GM12872 (cell line): ENCODE data around the gene FAM118A.
A peak's percentile ranks its signal among the peaks of the same experiment; 100 is the strongest.

Experiments used
- CTCF ChIP-seq: IDR thresholded peaks from 3 replicates; pipeline ENCODE4 v1.5.1; 2011; ENCODE audit warnings: low read depth, mild to moderate bottlenecking, low read length, moderate library complexity; ENCODE audit not compliant: insufficient read depth

FAM118A gene

GRCh38 chr22:45316796-45317526 lies 7.2 kb downstream of the FAM118A start:
- TF ChIP-seq CTCF, result no peak

GRCh38 chr22:45317551-45318167 lies 7.9 kb downstream of the FAM118A start:
- 0 out of 3 replicates have a peak, but pooled peaks have one; percentile 12 for TF ChIP-seq CTCF

GRCh38 chr22:45318168-45318557 lies 8.4 kb downstream of the FAM118A start:
- TF ChIP-seq CTCF, result no peak

- no peak for TF ChIP-seq CTCF
Measured at GRCh38 chr22:45318558-45319323, 9.0 kb downstream of the FAM118A start.

GRCh38 chr22:45319324-45319685 lies 9.6 kb downstream of the FAM118A start:
- TF ChIP-seq CTCF, result no peak

- TF ChIP-seq CTCF, result no peak
Measured at GRCh38 chr22:45320357-45320976, 10.7 kb downstream of the FAM118A start.

- TF ChIP-seq CTCF, result no peak
Measured at GRCh38 chr22:45321827-45322226, 12.1 kb downstream of the FAM118A start.
